Subcutaneous adipose tissue (tissue), 4 donors: ENCODE results near the gene DIPK1A. TPM values are rescaled to one million over a fixed set of nuclear protein-coding genes. Genes with fewer than 3 reads are reported as not detected.

Experiments used
- small RNA-seq: library from RNA; depleted of rRNA; stranded (forward); fragments of <200 nt; gene quantifications from one replicate; pipeline ENCODE3, GENCODE V24; 2016
- total RNA-seq, 4 donors: library from RNA; depleted of rRNA; stranded (reverse); fragments of >200 nt; gene quantifications; one replicate each; pipeline ENCODE4 v1.1.0, GENCODE V29; 2016
- TF ChIP-seq, protein P1 (sequence below): fragments of 450-650 bp; IDR thresholded peaks from one replicate; pipeline ENCODE4 v1.5.1; 2016; ENCODE audit warnings: low read depth, mild to moderate bottlenecking, control low read depth, antibody characterized with exemption, moderate library complexity

Gene DIPK1A
- total RNA-seq, 4 donors from 2014 or later: 11.9 to 24.6 (median 18.3) TPM

GRCh38 chr1:92797961-92798360 lies 163.3 kb downstream of the DIPK1A start:
- TF ChIP-seq, protein P1, sequence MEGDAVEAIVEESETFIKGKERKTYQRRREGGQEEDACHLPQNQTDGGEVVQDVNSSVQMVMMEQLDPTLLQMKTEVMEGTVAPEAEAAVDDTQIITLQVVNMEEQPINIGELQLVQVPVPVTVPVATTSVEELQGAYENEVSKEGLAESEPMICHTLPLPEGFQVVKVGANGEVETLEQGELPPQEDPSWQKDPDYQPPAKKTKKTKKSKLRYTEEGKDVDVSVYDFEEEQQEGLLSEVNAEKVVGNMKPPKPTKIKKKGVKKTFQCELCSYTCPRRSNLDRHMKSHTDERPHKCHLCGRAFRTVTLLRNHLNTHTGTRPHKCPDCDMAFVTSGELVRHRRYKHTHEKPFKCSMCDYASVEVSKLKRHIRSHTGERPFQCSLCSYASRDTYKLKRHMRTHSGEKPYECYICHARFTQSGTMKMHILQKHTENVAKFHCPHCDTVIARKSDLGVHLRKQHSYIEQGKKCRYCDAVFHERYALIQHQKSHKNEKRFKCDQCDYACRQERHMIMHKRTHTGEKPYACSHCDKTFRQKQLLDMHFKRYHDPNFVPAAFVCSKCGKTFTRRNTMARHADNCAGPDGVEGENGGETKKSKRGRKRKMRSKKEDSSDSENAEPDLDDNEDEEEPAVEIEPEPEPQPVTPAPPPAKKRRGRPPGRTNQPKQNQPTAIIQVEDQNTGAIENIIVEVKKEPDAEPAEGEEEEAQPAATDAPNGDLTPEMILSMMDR: no peak

DNA sequence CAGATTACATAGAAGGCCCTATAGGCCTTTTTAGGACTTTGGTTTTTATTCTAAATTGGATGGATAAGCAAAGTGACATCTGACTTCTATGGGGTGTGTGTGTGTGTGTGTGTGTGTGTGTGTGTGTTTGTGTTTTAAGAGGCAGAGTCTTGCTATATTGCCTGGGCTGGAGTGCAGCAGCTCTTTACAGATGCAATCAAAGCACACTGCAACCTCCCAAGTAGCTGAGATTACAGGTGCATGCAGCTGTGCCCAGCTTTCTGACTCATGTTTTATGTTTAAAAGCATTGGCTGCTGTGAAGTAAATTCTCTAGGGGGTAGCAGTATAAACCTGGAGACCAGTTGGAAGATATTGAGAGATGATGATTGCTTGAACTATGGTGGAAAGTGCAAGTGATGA lies 164.0 kb downstream of the DIPK1A start:
- TF ChIP-seq, protein P1: no peak

GRCh38 chr1:92795166-92795565 lies 166.1 kb downstream of the DIPK1A start:
- TF ChIP-seq, protein P1: no peak

- TF ChIP-seq, protein P1: no peak
Measured at GRCh38 chr1:92792340-92792782, 168.9 kb downstream of the DIPK1A start.

Small RNAs within 50 kb of the gene (small RNA-seq; reads per million reads assigned to genes)
- gene RF00432 (not detected), gene RN7SL692P (not detected), gene RNU6-210P (not detected), gene RNU6-970P (not detected), gene SNORA66 (32.3 reads per million, percentile 95 among the genes with 10 or more reads in this experiment), gene SNORD21 (not detected)

Other genes starting within 250 kb of the DIPK1A start
- gene EVI5, start 176.4 kb downstream of the DIPK1A start, total RNA-seq: 10 to 100 TPM; 24.9 to 47.8 (median 28.5) TPM
- 1,000 to 10,000 TPM; 1,499 to 1,754 (median 1,678) TPM for gene RPL5, start 129.4 kb downstream of the DIPK1A start, total RNA-seq
- gene MTF2, start 117.8 kb upstream of the DIPK1A start, total RNA-seq: 10 to 100 TPM; 16.3 to 24.0 (median 19.9) TPM
- gene TMED5, start 219.0 kb upstream of the DIPK1A start, total RNA-seq: 100 to 1,000 TPM in 2 of 4 donors, 10 to 100 TPM in 2; 64.4 to 178 (median 125) TPM
- 10 to 100 TPM; 11.7 to 18.5 (median 14.2) TPM for gene CCDC18, start 219.3 kb upstream of the DIPK1A start, total RNA-seq